Endothelial cell of umbilical vein (primary cell): Measurements from ENCODE around the gene RAD51B. TPM values are rescaled to one million over a fixed set of nuclear protein-coding genes. Genes with fewer than 3 reads are reported as not detected.
A peak's percentile ranks its signal among the peaks of the same experiment; 100 is the strongest.

Experiments
- BruUV-seq: library from RNA; stranded (reverse); fragments of 400-500 nt; replicated peaks from 2 replicates; lab custom pipeline; 2021; lab: Mats Ljungman, UMichigan
- CTCF ChIA-PET: fragments of 300-600, 350-600 bp; sonication (Branson Sonifier 250); formaldehyde crosslinking; loops from one replicate; lab custom pipeline; 2021; ENCODE audit warnings: antibody characterized with exemption, inconsistent platforms; lab: Charles Lee
- POLR2A ChIA-PET: fragments of 300-600, 350-600 bp; sonication (Branson Sonifier 250); formaldehyde crosslinking; loops from one replicate; lab custom pipeline; 2021; ENCODE audit warnings: antibody characterized with exemption, inconsistent platforms; lab: Charles Lee
- DNase-seq: peaks from one replicate; pipeline ENCODE4 v3.0.0-alpha.2; 2011; ENCODE audit warnings: low read depth, low spot score
- FAIRE-seq: peaks from 2 replicates; lab custom pipeline; 2011; peaks lifted over from hg19 to GRCh38; lab: Jason Lieb, UNC
- H2AFZ ChIP-seq: 2 replicates; pipeline ENCODE4 v1.6.0; 2012; ENCODE audit warnings: low read depth, low read length, control low read depth, inconsistent platforms
- H3K27ac ChIP-seq: 2 replicates; pipeline ENCODE4 v1.5.1; 2011; ENCODE audit warnings: low read depth, mild to moderate bottlenecking, control low read depth, low read length, moderate library complexity; ENCODE audit not compliant: insufficient read depth
- H3K27me3 ChIP-seq, 2 experiments: 2 replicates each; pipeline versions ENCODE4 v1.6.0 to v1.6.1; 2011; ENCODE audit warnings: low read length in 2 of 2, mixed read lengths in 1 of 2; ENCODE audit not compliant: control insufficient read depth in 2 of 2, insufficient read depth in 2 of 2
- H3K36me3 ChIP-seq, 2 experiments: 2 replicates in 1 of 2; 3 replicates in 1 of 2; pipeline ENCODE4 v1.5.1; 2011; ENCODE audit warnings: low read length in 2 of 2, mild to moderate bottlenecking in 1 of 2, moderate library complexity in 1 of 2; ENCODE audit not compliant: control insufficient read depth in 2 of 2, insufficient read depth in 2 of 2; ENCODE audit errors: extremely low read depth in 1 of 2
- H3K4me1 ChIP-seq: 3 replicates; pipeline ENCODE4 v1.5.1; 2011; ENCODE audit warnings: mild to moderate bottlenecking, low read length; ENCODE audit not compliant: control insufficient read depth, insufficient read depth; ENCODE audit errors: extremely low read depth
- H3K4me2 ChIP-seq: 2 replicates; pipeline ENCODE4 v1.6.1; 2011; ENCODE audit warnings: low read length, control low read depth, mixed read lengths; ENCODE audit not compliant: insufficient read depth
- H3K4me3 ChIP-seq, 3 experiments: fragments of 200-600 bp in 1 of 3; sonication (generic), shearing (Covaris generic) in 1 of 3; replicated peaks in 1 of 3; 2 replicates each; pipeline ENCODE4 v1.5.1; 2011 to 2016; ENCODE audit warnings: control low read depth in 3 of 3, low read length in 3 of 3, mild to moderate bottlenecking in 2 of 3, inconsistent platforms in 1 of 3, low read depth in 1 of 3, moderate library complexity in 1 of 3; ENCODE audit not compliant: insufficient read depth in 1 of 3
- H3K79me2 ChIP-seq: 2 replicates; pipeline ENCODE4 v1.6.0; 2012; ENCODE audit warnings: low read length, inconsistent platforms; ENCODE audit not compliant: control insufficient read depth, insufficient read depth
- H3K9ac ChIP-seq: replicated peaks from 2 replicates; pipeline ENCODE3; 2011; ENCODE audit warnings: low read length, control low read depth; ENCODE audit not compliant: insufficient read depth; ENCODE audit errors: extremely low read depth
- H3K9me1 ChIP-seq: replicated peaks from 3 replicates; pipeline ENCODE4 v1.6.0; 2011; ENCODE audit warnings: mild to moderate bottlenecking, low read length; ENCODE audit not compliant: control insufficient read depth, insufficient read depth; ENCODE audit errors: extremely low read depth
- H3K9me3 ChIP-seq: replicated peaks from 2 replicates; pipeline ENCODE4 v1.5.1; 2012; ENCODE audit warnings: low read length, inconsistent platforms; ENCODE audit not compliant: control insufficient read depth, insufficient read depth
- H4K20me1 ChIP-seq: replicated peaks from 2 replicates; pipeline ENCODE3; 2011; ENCODE audit warnings: mild to moderate bottlenecking, low read length; ENCODE audit not compliant: control insufficient read depth, insufficient read depth; ENCODE audit errors: extremely low read depth
- CTCF ChIP-seq, 2 donors: IDR thresholded peaks; 1 replicate in 1 of 2; 2 replicates in 1 of 2; pipeline ENCODE4 v1.5.1; 2011; ENCODE audit warnings: low read length in 2 of 2, mild to moderate bottlenecking in 2 of 2, moderate library complexity in 2 of 2, control low read depth in 1 of 2, inconsistent platforms in 1 of 2, low read depth in 1 of 2; ENCODE audit not compliant: insufficient read depth in 1 of 2; ENCODE audit errors: extremely low read depth in 1 of 2
- EZH2 ChIP-seq: IDR thresholded peaks from 2 replicates; pipeline ENCODE4 v1.6.1; 2012; ENCODE audit warnings: borderline replicate concordance, low read depth, mild to moderate bottlenecking, moderate library complexity, low read length, inconsistent platforms; ENCODE audit not compliant: severe bottlenecking
- FOS ChIP-seq: IDR thresholded peaks from 2 replicates; pipeline ENCODE4 v1.6.1; 2011; ENCODE audit warnings: mild to moderate bottlenecking, low read length, moderate library complexity, borderline replicate concordance; ENCODE audit not compliant: insufficient read depth
- GATA2 ChIP-seq: IDR thresholded peaks from 2 replicates; pipeline ENCODE4 v1.7.0; 2011; ENCODE audit warnings: low read depth, mild to moderate bottlenecking, moderate library complexity, mixed read lengths, low read length; ENCODE audit not compliant: insufficient read length, insufficient read depth
- JUN ChIP-seq: IDR thresholded peaks from 2 replicates; pipeline ENCODE4 v1.6.1; 2011; ENCODE audit warnings: borderline replicate concordance, low read depth; ENCODE audit not compliant: insufficient read length, insufficient read depth
- MYC ChIP-seq: IDR thresholded peaks from one replicate; pipeline ENCODE4 v1.6.1; 2011; ENCODE audit warnings: mild to moderate bottlenecking, low read depth, low read length
- POLR2A ChIP-seq: IDR thresholded peaks from 2 replicates; pipeline ENCODE4 v1.6.1; 2012; ENCODE audit warnings: low read depth, mild to moderate bottlenecking, control low read depth, low read length
- POLR2AphosphoS5 ChIP-seq: IDR thresholded peaks from 2 replicates; pipeline ENCODE4 v1.6.1; 2012; ENCODE audit warnings: low read depth, mild to moderate bottlenecking, control low read depth, low read length, moderate library complexity; ENCODE audit not compliant: insufficient read depth
- dilution Hi-C: fragments of 300-500 bp; cut with MboI; formaldehyde crosslinking; loops from one replicate; pipeline ENCODE4 v1.15.0; 2019; ENCODE audit warnings: low sequenced_read_pairs; ENCODE audit not compliant: extremely low pct_ligation_motif_present
- intact Hi-C: fragments of 100-400 bp; cut with micrococcal nuclease; formaldehyde crosslinking; loops from one replicate; pipeline ENCODE4 v1.10.0; 2022
- polyA plus RNA-seq, 4 experiments: library from polyadenylated mRNA; depleted of rRNA in 3 of 4; stranded (reverse) in 3 of 4; unstranded in 1 of 4; fragments of >200 nt; gene quantifications; 2 replicates each; pipeline versions ENCODE4 v1.2.1 to v1.2.3, GENCODE V29; 2011 to 2012; ENCODE audit warnings: missing spikeins in 1 of 4
- total RNA-seq: library from RNA; stranded (reverse); gene quantifications from 2 replicates; pipeline ENCODE4 v1.2.3, GENCODE V29; 2021
- TF ChIP-seq, protein P1 (sequence below): IDR thresholded peaks from 2 replicates; pipeline ENCODE4 v1.6.1; 2011; ENCODE audit not compliant: insufficient read depth, insufficient read length

RAD51B gene
- total and polyA plus RNA-seq, 2 donors (not counting 3 experiments of a cell fraction or from before 2014, with no cell fraction given) = 3.9 to 19.0 TPM

- Histone ChIP-seq H3K9ac (no peak overlapping the region), H3K79me2 (no peaks in the 10 kb centered on the region), H3K27me3 (no peaks in the 10 kb centered on the region), H3K4me3 (no peak overlapping the region), H3K9me1 (no peaks in the 10 kb centered on the region), H2AFZ (peak overlapping the region; percentile 65), H3K4me2 (no peak overlapping the region), H4K20me1 (no peaks in the 10 kb centered on the region), H3K9me3 (no peaks in the 10 kb centered on the region), H3K4me1 (peaks cover 71% of the 10 kb centered on the region), H3K27ac (peak overlapping the region; percentile 73), H3K36me3 (no peaks in the 10 kb centered on the region)
- FAIRE-seq (no peak), DNase-seq (no peak)
- no TSS peak for BruUV-seq
- intact Hi-C loops (loop anchor here (2.0 kb wide), 2 partner anchors 48 to 132 kb away; no protein-coding TSS in a partner anchor), dilution Hi-C loops (no loop called here)
- ChIA-PET CTCF (no interaction called here), POLR2A (interaction anchor here (1.0 kb wide), 1 partner anchor 242 kb away, joined by 3 read pairs; the partner anchor contains the start of gene ZFP36L1)
- TF ChIP-seq EZH2 (no peak), POLR2AphosphoS5 (no peak), JUN (no peak), CTCF (IDR thresholded peaks at IDR 0.05; ENCODE audit: extremely low read depth in 1 of 2, insufficient read depth in 1 of 2, low read depth in 1 of 2, low read length in 2 of 2) (no peak), POLR2A (no peak), MYC (no peak), FOS (no peak), GATA2 (no peak)
- TF ChIP-seq, protein P1, sequence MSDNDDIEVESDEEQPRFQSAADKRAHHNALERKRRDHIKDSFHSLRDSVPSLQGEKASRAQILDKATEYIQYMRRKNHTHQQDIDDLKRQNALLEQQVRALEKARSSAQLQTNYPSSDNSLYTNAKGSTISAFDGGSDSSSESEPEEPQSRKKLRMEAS = no peak
These were observed 731.6 kb downstream of the RAD51B start for GRCh38 chr14:68551045-68551683.
